HepG2 (cell line): ENCODE measurements around the gene RLN3. TPM values are rescaled to one million over a fixed set of nuclear protein-coding genes. Genes with fewer than 3 reads are reported as not detected.

Source experiments
- ATAC-seq: fragments of 200-7000 bp; cut with Tn5 transposase; 3 replicates; pipeline ENCODE4 v1.9.1; 2020; ENCODE audit warnings: mild to moderate bottlenecking, moderate library complexity
- BruUV-seq: library from RNA; stranded (reverse); fragments of 400-500 nt; replicated peaks from 2 replicates; lab custom pipeline; 2021; lab: Mats Ljungman, UMichigan
- CTCF ChIA-PET: fragments of 300-600 bp; formaldehyde crosslinking; extraction: SDS; loops from one replicate; lab custom pipeline; 2021; ENCODE audit warnings: low total read pairs, inconsistent platforms, low intra/inter-chr PET ratio; lab: Yijun Ruan, JAX
- POLR2A ChIA-PET: fragments of 350-600 bp; sonication (Branson Sonifier 250); formaldehyde crosslinking; loops from one replicate; lab custom pipeline; 2020; ENCODE audit warnings: antibody characterized with exemption, inconsistent platforms; lab: Yijun Ruan, JAX
- DNase-seq: peaks from one replicate; pipeline ENCODE4 v3.0.0-alpha.2; 2015; ENCODE audit warnings: low spot score
- FAIRE-seq: peaks from 3 replicates; lab custom pipeline; 2011; peaks lifted over from hg19 to GRCh38; lab: Jason Lieb, UNC
- H2AFZ ChIP-seq: one replicate; pipeline ENCODE4 v1.6.1; 2011; ENCODE audit warnings: low read length, inconsistent platforms
- H3K27ac ChIP-seq: fragments of 300-600 bp; 3 replicates; pipeline ENCODE4 v1.8.0; 2011; ENCODE audit warnings: mixed run types, mild to moderate bottlenecking, mixed read lengths, low read length, inconsistent platforms; ENCODE audit not compliant: insufficient read depth; ENCODE audit errors: extremely low read length
- H3K27me3 ChIP-seq, 2 experiments: fragments of 200-600 bp in 1 of 2; 2 replicates in 1 of 2; 3 replicates in 1 of 2; pipeline versions ENCODE4 v1.6.0 to v1.8.0; 2011; ENCODE audit warnings: low read length in 2 of 2, mild to moderate bottlenecking in 2 of 2, moderate library complexity in 2 of 2, inconsistent platforms in 1 of 2; ENCODE audit not compliant: insufficient read depth in 2 of 2, control insufficient read depth in 1 of 2
- H3K36me3 ChIP-seq, 2 experiments: fragments of 200-600 bp in 1 of 2; replicated peaks in 1 of 2; 2 replicates in 1 of 2; 3 replicates in 1 of 2; pipeline versions ENCODE4 v1.5.1 to v1.8.0; 2011; ENCODE audit warnings: low read length in 2 of 2, inconsistent platforms in 1 of 2; ENCODE audit not compliant: insufficient read depth in 2 of 2, control insufficient read depth in 1 of 2
- H3K4me1 ChIP-seq: 2 replicates; pipeline ENCODE4 v1.5.1; 2012; ENCODE audit warnings: low read length, inconsistent platforms; ENCODE audit not compliant: insufficient read depth
- H3K4me2 ChIP-seq: 2 replicates; pipeline ENCODE4 v1.6.0; 2011; ENCODE audit warnings: low read depth, low read length, inconsistent platforms
- H3K4me3 ChIP-seq, 3 experiments: fragments of 200-600 bp in 1 of 3; sonication (generic), shearing (Covaris generic) in 1 of 3; replicated peaks in 1 of 3; 2 replicates each; pipeline ENCODE4 v1.5.1; 2011 to 2016; ENCODE audit warnings: low read length in 3 of 3, inconsistent platforms in 2 of 3, low read depth in 2 of 3, mild to moderate bottlenecking in 2 of 3, control low read depth in 1 of 3, mixed read lengths in 1 of 3; ENCODE audit not compliant: insufficient read depth in 1 of 3
- H3K79me2 ChIP-seq: one replicate; pipeline ENCODE4 v1.6.1; 2011; ENCODE audit warnings: low read length, inconsistent platforms; ENCODE audit not compliant: insufficient read depth
- H3K9ac ChIP-seq: 2 replicates; pipeline ENCODE4 v1.6.0; 2011; ENCODE audit warnings: mild to moderate bottlenecking, low read depth, low read length, inconsistent platforms; ENCODE audit not compliant: insufficient read depth
- H3K9me3 ChIP-seq: 2 replicates; pipeline ENCODE4 v1.5.1; 2012; ENCODE audit warnings: mild to moderate bottlenecking, low read length
- H4K20me1 ChIP-seq: 2 replicates; pipeline ENCODE4 v1.6.0; 2011; ENCODE audit warnings: inconsistent platforms, mild to moderate bottlenecking, low read length, moderate library complexity; ENCODE audit not compliant: insufficient read depth
- FOXK1 ChIP-seq: sonication (generic); formaldehyde crosslinking; IDR thresholded peaks from 2 replicates; pipeline ENCODE4 v1.4.0; 2020; ENCODE audit warnings: low read depth, missing genetic modification reagents, borderline replicate concordance
- MAX ChIP-seq: IDR thresholded peaks from 2 replicates; pipeline ENCODE4 v1.6.1; 2012; ENCODE audit warnings: inconsistent platforms
- MLXIP ChIP-seq: sonication (generic); formaldehyde crosslinking; IDR thresholded peaks from 2 replicates; pipeline ENCODE4 v1.9.0; 2021; ENCODE audit warnings: missing genetic modification reagents, borderline replicate concordance
- PAX8 ChIP-seq: sonication (generic); formaldehyde crosslinking; IDR thresholded peaks from 2 replicates; pipeline ENCODE4 v1.8.0; 2022; ENCODE audit warnings: mild to moderate bottlenecking, missing genetic modification reagents, borderline replicate concordance
- SNAPC2 ChIP-seq: sonication (generic); formaldehyde crosslinking; IDR thresholded peaks from 2 replicates; pipeline ENCODE4 v1.8.1; 2022; ENCODE audit warnings: mild to moderate bottlenecking, missing genetic modification reagents
- TAF1 ChIP-seq: sonication (generic); formaldehyde crosslinking; IDR thresholded peaks from 2 replicates; pipeline ENCODE4 v1.4.0; 2020; ENCODE audit warnings: missing genetic modification reagents
- ZBTB21 ChIP-seq: sonication (generic); formaldehyde crosslinking; IDR thresholded peaks from 2 replicates; pipeline ENCODE4 v1.4.0; 2020; ENCODE audit warnings: missing genetic modification reagents
- ZFP91 ChIP-seq: sonication (generic); formaldehyde crosslinking; IDR thresholded peaks from 2 replicates; pipeline ENCODE4 v1.9.0; 2022; ENCODE audit warnings: missing genetic modification reagents, mild to moderate bottlenecking, borderline replicate concordance
- ZNF256 ChIP-seq: sonication (generic); formaldehyde crosslinking; conservative IDR thresholded peaks from 2 replicates; pipeline ENCODE4 v1.4.0; 2020; ENCODE audit warnings: missing genetic modification reagents
- ZNF674 ChIP-seq: sonication (generic); formaldehyde crosslinking; IDR thresholded peaks from 2 replicates; pipeline ENCODE4 v1.5.0; 2020; ENCODE audit warnings: low read depth, mild to moderate bottlenecking, missing genetic modification reagents
- WGBS: methylation state at CpG from one replicate; pipeline ENCODE4 v1.1.6; 2017; ENCODE audit warnings: low lambda C conversion rate; 5-methylcytosine and 5-hydroxymethylcytosine counted together
- in situ Hi-C: cut with HindIII; loops from 2 replicates; pipeline ENCODE4 v1.10.0; 2017; ENCODE audit warnings: low pct_unique_long_range_greater_than_20kb; ENCODE audit not compliant: extremely low pct_ligation_motif_present
- intact Hi-C: fragments of 100-400 bp; cut with micrococcal nuclease; formaldehyde crosslinking; loops from one replicate; pipeline ENCODE4 v1.10.0; 2022; ENCODE audit not compliant: unreplicated experiment
- polyA plus RNA-seq, 8 experiments: library from polyadenylated mRNA; depleted of rRNA in 3 of 8; stranded (reverse) in 7 of 8; unstranded in 1 of 8; fragments of >200 nt; fragmentation: Illumina TruSeq in 4 of 8; extraction: Trizol in 4 of 8; gene quantifications; 2 replicates each; pipeline versions ENCODE4 v1.2.1 to v1.2.3, GENCODE V29; 2011 to 2016; ENCODE audit warnings: low read depth in 4 of 8, missing spikeins in 1 of 8, mixed read lengths in 1 of 8; ENCODE audit not compliant: insufficient read depth in 1 of 8
- total RNA-seq, 5 experiments: library from RNA; depleted of rRNA; stranded (reverse); fragments of >200 nt; fragmentation: Illumina TruSeq; extraction: Trizol; gene quantifications; 2 replicates each; pipeline ENCODE4 v1.2.3, GENCODE V29; 2016; ENCODE audit warnings: low read depth in 1 of 5

Gene RLN3
- total and polyA plus RNA-seq, 2 of the 13 experiments (the other 11 are each of a cell fraction or from before 2014, with no cell fraction given) = not detected

GRCh38 chr19:13979686-13980085 lies 48.3 kb upstream of the RLN3 start:
- no peak overlapping the region for H3K4me2 ChIP-seq
- no peak overlapping the region for H3K9ac ChIP-seq
- H3K4me3 ChIP-seq = no peak overlapping the region
- in situ Hi-C loops = no loop called here
- H3K36me3 ChIP-seq = peaks cover 10 to 18% of the 10 kb centered on the region in 2 experiments; a peak in 3 of 5 replicates
- 88% methylated on average over 12 of the region's 12 CpGs for whole genome bisulfite sequencing
- no peaks in the 10 kb centered on the region for H3K27me3 ChIP-seq
- FAIRE-seq (no peak), ATAC-seq (no peak), DNase-seq (no peak)
- no peak overlapping the region for H2AFZ ChIP-seq
- BruUV-seq = no TSS peak
- H3K9me3 ChIP-seq = no peaks in the 10 kb centered on the region
- intact Hi-C loops = no loop called here
- 0 out of 2 replicates have a peak, but pooled peaks cover 2% of the 10 kb centered on the region for H3K4me1 ChIP-seq
- no peaks in the 10 kb centered on the region for H3K79me2 ChIP-seq
- no peaks in the 10 kb centered on the region for H4K20me1 ChIP-seq
- CTCF ChIA-PET = no interaction called here
- no peak overlapping the region for H3K27ac ChIP-seq
- POLR2A ChIA-PET = no interaction called here
- no peak for TF ChIP-seq MAX
- TF ChIP-seq ZBTB21 (CRISPR knock-in tag) = no peak
- no peak for TF ChIP-seq TAF1 (CRISPR knock-in tag)
- no peak for TF ChIP-seq ZNF256 (CRISPR knock-in tag)
- TF ChIP-seq FOXK1 = no peak
- no peak for TF ChIP-seq ZNF674
- TF ChIP-seq ZFP91 (CRISPR knock-in tag) = no peak
- no peak for TF ChIP-seq PAX8 (CRISPR knock-in tag)
- no peak for TF ChIP-seq SNAPC2 (CRISPR knock-in tag)
- no peak for TF ChIP-seq MLXIP
